ENCODE data around the gene CPNE4.

The CPNE4 gene

GRCh38 chr3:132034486-132035464 lies at the start of gene CPNE4:
Gene CPNE4 (minus strand): TSS chr3:132035014.
- in situ Hi-C loops (cut with HindIII; ENCODE audit: low sequenced_read_pairs), result no loop called here
- DNase-seq (ENCODE audit: low read depth, low spot score), result peak; percentile 84
- TF ChIP-seq CTCF (IDR thresholded peaks at IDR 0.05; ENCODE audit: low read depth, low read length), result peak; percentile 95
- peak within 1 kb of the TSS; percentile 54 for H3K4me3 ChIP-seq (ENCODE audit: low read depth, low read length)

- no peak for TF ChIP-seq CTCF (IDR thresholded peaks at IDR 0.05; ENCODE audit: low read depth, low read length)
- no peak overlapping the region for H3K4me3 ChIP-seq (ENCODE audit: low read depth, low read length)
- DNase-seq (ENCODE audit: low read depth, low spot score), result peak; percentile 79
- in situ Hi-C loops (cut with HindIII; ENCODE audit: low sequenced_read_pairs), result no loop called here
Measured at GRCh38 chr3:132083583-132084279, 48.9 kb upstream of the CPNE4 start.

- no peak overlapping the region for H3K4me3 ChIP-seq (ENCODE audit: low read depth, low read length)
- in situ Hi-C loops (cut with HindIII; ENCODE audit: low sequenced_read_pairs), result no loop called here
- no peak for DNase-seq (ENCODE audit: low read depth, low spot score)
- no peak for TF ChIP-seq CTCF (IDR thresholded peaks at IDR 0.05; ENCODE audit: low read depth, low read length)
Measured at GRCh38 chr3:132083159-132083558, 48.3 kb upstream of the CPNE4 start.

DNA sequence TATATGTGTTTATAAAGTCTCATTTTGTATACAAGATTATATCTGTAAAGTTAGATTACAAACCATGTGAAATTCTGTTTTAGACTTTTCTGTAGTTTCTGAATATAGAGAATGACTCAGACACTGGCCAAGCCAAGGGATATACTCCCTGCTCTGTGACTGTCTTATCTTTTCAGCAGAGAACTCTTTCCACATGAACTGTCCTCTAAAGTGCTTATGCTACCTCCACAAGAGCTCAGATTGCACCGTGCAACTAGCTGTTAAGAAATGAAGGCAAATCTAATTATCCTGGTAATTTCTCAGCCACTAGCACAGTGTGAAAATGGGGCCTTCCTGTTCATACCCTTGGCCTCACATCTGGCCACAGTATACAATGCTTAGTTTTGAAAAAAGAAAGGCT lies 44.3 kb upstream of the CPNE4 start:
- peak; percentile 9 for DNase-seq (ENCODE audit: low read depth, low spot score)
- in situ Hi-C loops (cut with HindIII; ENCODE audit: low sequenced_read_pairs), result no loop called here
- no peak for TF ChIP-seq CTCF (IDR thresholded peaks at IDR 0.05; ENCODE audit: low read depth, low read length)
- no peak overlapping the region for H3K4me3 ChIP-seq (ENCODE audit: low read depth, low read length)

GRCh38 chr3:132073771-132074170 lies 39.0 kb upstream of the CPNE4 start:
- in situ Hi-C loops (cut with HindIII; ENCODE audit: low sequenced_read_pairs), result no loop called here
- no peak for DNase-seq (ENCODE audit: low read depth, low spot score)
- TF ChIP-seq CTCF (IDR thresholded peaks at IDR 0.05; ENCODE audit: low read depth, low read length), result no peak
- no peak overlapping the region for H3K4me3 ChIP-seq (ENCODE audit: low read depth, low read length)

DNA sequence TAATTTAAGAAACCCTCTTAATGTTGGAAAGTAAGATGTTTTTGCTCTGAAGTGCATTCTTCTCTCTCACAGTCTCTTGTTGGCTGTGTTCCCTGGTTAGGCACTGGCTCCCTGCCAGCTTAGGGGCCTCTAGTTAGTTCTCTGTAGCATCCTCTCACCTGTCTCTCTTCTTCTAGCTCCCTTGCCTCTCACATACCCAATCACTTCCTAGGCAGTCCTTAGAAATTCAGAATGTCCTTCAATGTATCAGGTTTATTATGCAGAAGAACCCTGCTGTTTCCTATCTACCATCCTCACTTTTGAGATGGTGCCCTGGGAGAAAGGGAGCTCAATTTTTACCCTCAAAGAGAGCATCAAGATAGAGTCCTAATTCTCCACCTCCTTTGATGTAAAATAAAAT lies 36.2 kb upstream of the CPNE4 start:
- DNase-seq (ENCODE audit: low read depth, low spot score), result no peak
- in situ Hi-C loops (cut with HindIII; ENCODE audit: low sequenced_read_pairs), result no loop called here

More for the DNA sequence above, 36.2 kb upstream of the CPNE4 start:
- TF ChIP-seq CTCF (IDR thresholded peaks at IDR 0.05; ENCODE audit: low read depth, low read length), result no peak
- no peak overlapping the region for H3K4me3 ChIP-seq (ENCODE audit: low read depth, low read length)

Measured in astrocyte of the spinal cord (primary cell).